IMR-90 (cell line): Measurements from ENCODE around the gene GRB10. TPM values are rescaled to one million over a fixed set of nuclear protein-coding genes. Genes with fewer than 3 reads are reported as not detected.

Source experiments
- ATAC-seq: fragments of 200-7000 bp; cut with Tn5 transposase; 2 replicates; pipeline ENCODE4 v1.9.1; 2020; ENCODE audit warnings: low read depth, mild to moderate bottlenecking, moderate library complexity
- BruUV-seq: library from RNA; stranded (reverse); fragments of 400-500 nt; replicated peaks from 2 replicates; lab custom pipeline; 2021; lab: Mats Ljungman, UMichigan
- CTCF ChIA-PET: fragments of 300-600 bp; formaldehyde crosslinking; extraction: SDS; loops from one replicate; lab custom pipeline; 2021; ENCODE audit warnings: antibody characterized with exemption; lab: Yijun Ruan, JAX
- POLR2A ChIA-PET: fragments of 300-600 bp; sonication (Branson Sonifier 250); formaldehyde crosslinking; loops from one replicate; lab custom pipeline; 2022; ENCODE audit warnings: antibody characterized with exemption; ENCODE audit not compliant: unreplicated experiment; lab: Charles Lee
- DNase-seq: peaks from one replicate; pipeline ENCODE4 v3.0.0; 2013
- H2AFZ ChIP-seq: replicated peaks from 2 replicates; pipeline ENCODE3; 2013; ENCODE audit warnings: low read length, mild to moderate bottlenecking; ENCODE audit not compliant: poor library complexity
- H2AK5ac ChIP-seq: 2 replicates; pipeline ENCODE4 v1.6.1; 2013; ENCODE audit warnings: low read depth, low read length, inconsistent platforms
- H2AK9ac ChIP-seq: replicated peaks from 2 replicates; pipeline ENCODE3; 2013; ENCODE audit warnings: mild to moderate bottlenecking, low read depth, low read length, moderate library complexity; ENCODE audit not compliant: poor library complexity
- H2BK120ac ChIP-seq: 2 replicates; pipeline ENCODE4 v1.6.1; 2013; ENCODE audit warnings: low read depth, low read length, inconsistent platforms
- H2BK15ac ChIP-seq: 3 replicates; pipeline ENCODE4 v1.6.1; 2013; ENCODE audit warnings: low read depth, low read length, inconsistent platforms
- H2BK20ac ChIP-seq: 2 replicates; pipeline ENCODE4 v1.6.1; 2013; ENCODE audit warnings: low read depth, mild to moderate bottlenecking, inconsistent platforms, low read length, moderate library complexity
- H2BK5ac ChIP-seq: 2 replicates; pipeline ENCODE4 v1.6.1; 2013; ENCODE audit warnings: mild to moderate bottlenecking, low read depth, low read length, inconsistent platforms; ENCODE audit not compliant: poor library complexity, severe bottlenecking
- H3K14ac ChIP-seq: replicated peaks from 2 replicates; pipeline ENCODE4 v1.6.1; 2013; ENCODE audit warnings: low read depth, low read length, inconsistent platforms
- H3K18ac ChIP-seq: 2 replicates; pipeline ENCODE4 v1.6.1; 2013; ENCODE audit warnings: low read depth, low read length, control low read depth
- H3K23ac ChIP-seq: 2 replicates; pipeline ENCODE4 v1.6.1; 2013; ENCODE audit warnings: low read depth, low read length, inconsistent platforms
- H3K27ac ChIP-seq: 2 replicates; pipeline ENCODE4 v1.5.1; 2013; ENCODE audit warnings: mild to moderate bottlenecking, control low read depth, low read length; ENCODE audit not compliant: insufficient read depth
- H3K27me3 ChIP-seq: 2 replicates; pipeline ENCODE4 v1.6.1; 2013; ENCODE audit warnings: low read length; ENCODE audit not compliant: control insufficient read depth, insufficient read depth
- H3K36me3 ChIP-seq: 2 replicates; pipeline ENCODE4 v1.6.1; 2013; ENCODE audit warnings: low read length, mixed read lengths; ENCODE audit not compliant: control insufficient read depth, insufficient read depth
- H3K4ac ChIP-seq: 2 replicates; pipeline ENCODE4 v1.6.1; 2013; ENCODE audit warnings: low read depth, low read length, inconsistent platforms
- H3K4me1 ChIP-seq: 2 replicates; pipeline ENCODE4 v1.6.1; 2013; ENCODE audit warnings: low read length, mixed read lengths; ENCODE audit not compliant: control insufficient read depth, insufficient read depth
- H3K4me2 ChIP-seq: 2 replicates; pipeline ENCODE4 v1.6.1; 2013; ENCODE audit warnings: low read depth, mild to moderate bottlenecking, control low read depth, low read length, moderate library complexity
- H3K4me3 ChIP-seq: 2 replicates; pipeline ENCODE4 v1.5.1; 2013; ENCODE audit warnings: low read depth, mild to moderate bottlenecking, control low read depth, low read length, moderate library complexity; ENCODE audit not compliant: insufficient read depth
- H3K56ac ChIP-seq: 2 replicates; pipeline ENCODE4 v1.6.1; 2013; ENCODE audit warnings: low read length, inconsistent platforms; ENCODE audit not compliant: insufficient read depth; ENCODE audit errors: extremely low read depth
- H3K79me1 ChIP-seq, 2 experiments: 2 replicates each; pipeline ENCODE4 v1.6.1; 2013; ENCODE audit warnings: low read length in 2 of 2, inconsistent platforms in 1 of 2, low read depth in 1 of 2
- H3K9ac ChIP-seq: 2 replicates; pipeline ENCODE4 v1.6.1; 2013; ENCODE audit warnings: low read depth, low read length, control low read depth
- H3K9me1 ChIP-seq: 2 replicates; pipeline ENCODE4 v1.6.1; 2013; ENCODE audit warnings: low read length, inconsistent platforms; ENCODE audit not compliant: insufficient read depth
- H3K9me3 ChIP-seq: 2 replicates; pipeline ENCODE4 v1.6.1; 2013; ENCODE audit warnings: low read length; ENCODE audit not compliant: control insufficient read depth, insufficient read depth
- H4K20me1 ChIP-seq: 2 replicates; pipeline ENCODE4 v1.6.1; 2013; ENCODE audit warnings: low read length, inconsistent platforms; ENCODE audit not compliant: insufficient read depth
- H4K5ac ChIP-seq: 2 replicates; pipeline ENCODE4 v1.6.1; 2013; ENCODE audit warnings: mild to moderate bottlenecking, low read depth, low read length, control low read depth
- H4K8ac ChIP-seq, 2 experiments: 2 replicates each; pipeline ENCODE4 v1.6.1; 2013; ENCODE audit warnings: low read depth in 2 of 2, low read length in 2 of 2, control low read depth in 1 of 2, inconsistent platforms in 1 of 2
- H4K91ac ChIP-seq: 2 replicates; pipeline ENCODE4 v1.6.1; 2013; ENCODE audit warnings: low read depth, low read length, inconsistent platforms; ENCODE audit not compliant: insufficient read depth
- BHLHE40 ChIP-seq: fragments of 150-350 bp; IDR thresholded peaks from 2 replicates; pipeline ENCODE4 v1.6.1; 2016; ENCODE audit warnings: mild to moderate bottlenecking, low read depth, low read length
- MAFK ChIP-seq: IDR thresholded peaks from 2 replicates; pipeline ENCODE4 v1.6.1; 2012; ENCODE audit warnings: low read depth, low read length, improper control_type of control experiment
- POLR2A ChIP-seq: IDR thresholded peaks from 2 replicates; pipeline ENCODE4 v1.6.1; 2012; ENCODE audit warnings: mild to moderate bottlenecking, low read depth, low read length
- RCOR1 ChIP-seq: IDR thresholded peaks from 2 replicates; pipeline ENCODE4 v1.6.1; 2012; ENCODE audit warnings: mild to moderate bottlenecking, low read length, improper control_type of control experiment; ENCODE audit not compliant: insufficient replicate concordance
- SMC3 ChIP-seq: fragments of 150-350 bp; IDR thresholded peaks from 2 replicates; pipeline ENCODE4 v1.6.1; 2016; ENCODE audit warnings: low read depth, mild to moderate bottlenecking, antibody characterized with exemption, low read length, moderate library complexity
- USF2 ChIP-seq: fragments of 150-350 bp; IDR thresholded peaks from 2 replicates; pipeline ENCODE4 v1.6.1; 2017; ENCODE audit warnings: mild to moderate bottlenecking, antibody characterized with exemption, low read length, low read depth
- WGBS, 2 experiments: methylation state at CpG; one replicate each; pipeline versions ENCODE4 v1.1.5 to v1.1.7; 2013; ENCODE audit warnings: missing lambda C conversion rate in 2 of 2; ENCODE audit not compliant: insufficient read length in 1 of 2; ENCODE audit errors: extremely low coverage in 2 of 2; 5-methylcytosine and 5-hydroxymethylcytosine counted together
- dilution Hi-C: fragments of 300-500 bp; cut with HindIII; formaldehyde crosslinking; loops from one replicate; pipeline ENCODE4 v1.14.3; 2018; ENCODE audit warnings: low sequenced_read_pairs; ENCODE audit not compliant: unreplicated experiment
- in situ Hi-C: fragments of 300-500 bp; cut with MboI; formaldehyde crosslinking; loops from 3 replicates; pipeline ENCODE4 v1.14.3; 2019; ENCODE audit warnings: low sequenced_read_pairs, inconsistent platforms, mixed read lengths
- intact Hi-C: fragments of 100-400 bp; cut with micrococcal nuclease; formaldehyde crosslinking; loops from 2 replicates; pipeline ENCODE4 v1.10.0; 2022
- polyA plus RNA-seq, 3 experiments: library from polyadenylated mRNA; depleted of rRNA; stranded (reverse); fragments of >200 nt; gene quantifications; 2 replicates each; pipeline ENCODE4 v1.2.3, GENCODE V29; 2012; ENCODE audit warnings: low replicate concordance in 1 of 3
- total RNA-seq: library from RNA; depleted of rRNA; stranded (reverse); fragments of >200 nt; gene quantifications from 2 replicates; pipeline ENCODE4 v1.2.3, GENCODE V29; 2012

GRB10 gene
- total and polyA plus RNA-seq, 2 of the 4 experiments (the other 2 are of a cell fraction) = 6.3 to 15.1 TPM

- Histone ChIP-seq H4K8ac (no peak overlapping the region), H2AK5ac (no peak overlapping the region), H3K27me3 (no peaks in the 10 kb centered on the region), H3K4me1 (no peaks in the 10 kb centered on the region), H3K9ac (no peak overlapping the region), H4K5ac (no peak overlapping the region), H3K18ac (no peak overlapping the region), H2BK20ac (no peak overlapping the region), H3K14ac (no peak overlapping the region), H3K27ac (no peak overlapping the region), H3K9me3 (no peaks in the 10 kb centered on the region), H3K4me2 (no peak overlapping the region), H3K4me3 (no peak overlapping the region), H4K20me1 (no peaks in the 10 kb centered on the region), H3K36me3 (peaks cover 38% of the 10 kb centered on the region), H2AFZ (no peak overlapping the region), H3K79me1 (no peaks in the 10 kb centered on the region), H2BK120ac (no peak overlapping the region), H3K23ac (no peak overlapping the region), H3K4ac (no peak overlapping the region), H2AK9ac (no peak overlapping the region), H2BK5ac (no peak overlapping the region), H2BK15ac (no peak overlapping the region), H3K56ac (no peak overlapping the region), H3K9me1 (peaks cover 5% of the 10 kb centered on the region; the same call in 1 of the 2 replicates), H4K91ac (no peak overlapping the region)
- intact Hi-C loops (loop anchor here (10.0 kb wide), 1 partner anchor 457 kb away; no protein-coding TSS in a partner anchor), dilution Hi-C loops (no loop called here), in situ Hi-C loops (no loop called here)
- WGBS, 2 experiments = 97% methylated on average over 4 of the region's 6 CpGs; no CpG with 5 or more reads in 1 of the 2 experiments
- TF ChIP-seq BHLHE40 (no peak), USF2 (no peak), POLR2A (no peak), SMC3 (no peak), MAFK (no peak), RCOR1 (no peak)
- no TSS peak for BruUV-seq
- ChIA-PET CTCF (interaction anchor here (0.6 kb wide), 1 partner anchor 34 kb away, joined by 3 read pairs; no protein-coding TSS in a partner anchor), POLR2A (no interaction called here)
- DNase-seq (peak; percentile 18), ATAC-seq (no peak)
Measured at GRCh38 chr7:50607524-50608125, 175.1 kb downstream of the GRB10 start.
